HG03159 (cell line): ENCODE data around the gene DMBT1.

Source experiments
- ATAC-seq: cut with Tn5 transposase; IDR thresholded peaks from one replicate; pipeline ENCODE4 v1.9.1; 2021; ENCODE audit warnings: mild to moderate bottlenecking, moderate library complexity; ENCODE audit not compliant: unreplicated experiment

Gene DMBT1

DNA sequence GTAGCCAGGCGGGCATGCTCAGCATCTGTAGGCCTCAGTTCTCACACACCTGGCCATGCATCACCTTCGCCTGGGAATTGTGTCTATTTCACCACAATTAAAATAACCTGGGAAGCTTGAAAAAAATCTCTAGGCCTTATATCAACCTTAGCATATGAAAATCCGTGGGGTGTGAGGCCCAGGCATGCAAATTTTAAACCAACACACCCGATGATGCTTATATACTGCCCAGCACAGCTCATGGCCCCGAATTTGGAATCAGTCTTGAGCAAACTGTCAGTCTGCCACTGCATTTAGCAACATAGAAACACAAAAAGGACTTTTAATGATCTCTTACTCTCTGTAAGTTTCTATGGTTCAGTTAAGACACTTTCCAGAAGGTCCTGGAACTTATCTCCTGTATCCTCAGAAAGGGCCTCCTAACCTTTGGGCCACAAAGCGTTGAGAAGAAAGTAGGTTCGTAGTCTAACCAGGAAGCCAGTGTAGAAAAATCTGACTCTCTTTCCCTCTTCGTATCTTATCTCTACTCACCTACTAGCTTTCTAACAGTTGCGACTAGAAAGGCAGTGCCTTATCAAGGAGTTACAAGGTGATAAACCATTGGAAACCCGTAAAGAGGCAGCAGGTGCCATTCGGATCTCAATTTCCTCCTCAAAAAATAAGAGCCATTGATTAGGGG lies 12.0 kb upstream of the DMBT1 start:
- no peak for ATAC-seq

- no peak for ATAC-seq
Measured at GRCh38 chr10:122549636-122550035, 10.9 kb upstream of the DMBT1 start.

DNA sequence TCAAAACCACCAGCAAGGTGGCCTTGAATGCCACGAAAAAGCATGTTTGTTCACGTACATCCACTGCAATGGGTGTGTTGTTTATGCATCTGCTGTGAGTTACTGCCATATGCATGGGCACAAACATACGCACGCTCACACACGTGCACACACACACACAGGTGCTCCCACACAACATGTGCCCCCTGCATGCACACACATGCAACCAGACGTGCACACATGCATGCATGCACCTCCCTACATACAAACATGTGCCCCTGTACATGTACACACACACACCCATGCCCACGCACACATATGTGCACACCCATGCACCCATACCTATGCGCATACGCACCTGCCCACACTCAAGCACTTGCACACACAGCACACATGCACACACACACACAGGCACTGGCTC lies 10.1 kb upstream of the DMBT1 start:
- ATAC-seq = no peak

DNA sequence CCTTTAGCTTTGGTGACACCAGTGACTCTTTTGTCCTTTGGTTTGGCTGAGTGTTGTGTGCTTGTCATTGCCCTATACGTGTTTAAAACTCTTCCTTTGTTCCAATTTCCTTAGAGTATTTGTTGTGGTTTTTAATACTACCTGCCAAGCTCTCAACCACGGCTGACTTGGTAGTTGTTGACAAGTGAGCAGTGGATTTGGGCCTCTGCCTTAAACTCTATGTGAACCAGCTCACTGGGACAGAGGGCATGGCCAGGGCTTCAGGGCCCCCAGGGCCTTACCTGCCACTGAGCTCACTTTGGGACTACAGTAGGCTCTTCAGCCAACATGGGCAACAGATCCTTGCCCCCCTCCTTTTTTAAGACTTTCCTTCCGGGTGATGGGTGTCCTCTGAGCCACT lies 9.6 kb upstream of the DMBT1 start:
- ATAC-seq = no peak

GRCh38 chr10:122551450-122551849 lies 9.1 kb upstream of the DMBT1 start:
- no peak for ATAC-seq

DNA sequence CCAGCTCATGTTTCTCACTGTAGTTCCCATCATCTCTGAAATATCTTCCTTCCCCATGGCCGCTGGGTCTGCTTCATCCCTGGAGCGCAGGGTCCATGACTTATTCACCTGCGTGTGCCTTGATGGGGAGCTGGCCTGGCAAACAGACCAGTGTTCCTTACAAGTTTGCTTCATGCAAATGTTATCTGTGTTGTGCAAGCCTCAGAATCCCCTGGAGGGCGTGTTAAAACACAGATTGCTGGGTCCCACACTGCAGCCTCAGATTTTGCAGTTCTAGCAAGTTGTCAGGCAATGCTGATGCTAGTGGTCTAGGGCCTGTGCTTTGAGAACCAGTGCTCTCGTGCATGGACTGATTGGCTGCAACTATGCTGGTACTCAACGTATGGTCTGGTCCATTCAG lies 7.2 kb upstream of the DMBT1 start:
- ATAC-seq = no peak

DNA sequence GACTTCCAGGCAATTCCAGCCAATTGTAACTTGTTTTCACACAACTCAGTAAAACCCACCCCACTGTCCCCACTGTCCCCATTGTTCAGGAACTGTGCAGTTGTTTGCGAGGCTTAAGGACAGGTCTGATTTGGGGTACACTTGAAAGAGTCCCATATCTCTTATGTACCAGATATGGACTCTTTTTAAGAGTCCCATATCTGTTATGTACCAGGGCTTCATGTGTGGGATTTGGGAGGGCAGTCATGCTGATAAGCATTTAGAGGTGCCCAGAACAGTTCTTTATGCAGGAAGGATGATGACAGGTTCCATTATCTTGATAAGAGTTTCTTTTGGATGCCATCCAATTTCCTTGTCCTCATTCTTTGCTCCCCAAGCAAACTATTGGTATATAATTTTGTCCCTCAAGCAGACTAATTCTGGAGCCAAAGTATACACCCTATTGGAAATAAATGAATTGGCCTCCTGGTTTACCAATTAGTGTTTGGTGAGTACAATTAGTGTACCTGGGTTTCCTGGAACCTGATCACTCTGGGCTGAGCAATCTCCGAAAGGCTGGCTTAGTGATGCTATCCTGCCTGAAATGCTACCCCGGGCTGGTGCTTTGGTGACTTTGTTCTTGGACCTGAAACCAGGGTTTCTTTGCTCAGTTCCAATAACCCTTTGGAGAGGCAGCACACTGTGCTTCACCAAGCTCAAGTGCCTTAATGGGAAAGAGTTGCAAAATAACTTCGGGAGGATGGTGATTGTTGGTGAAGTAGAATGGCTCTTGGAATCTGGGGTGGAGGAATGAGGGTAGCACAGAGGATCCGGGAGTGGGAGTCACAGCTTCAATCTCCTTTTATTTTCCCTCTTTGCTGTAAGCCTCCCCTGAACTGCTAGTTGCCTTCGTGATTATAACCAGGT lies 6.2 kb upstream of the DMBT1 start:
- ATAC-seq = no peak

DNA sequence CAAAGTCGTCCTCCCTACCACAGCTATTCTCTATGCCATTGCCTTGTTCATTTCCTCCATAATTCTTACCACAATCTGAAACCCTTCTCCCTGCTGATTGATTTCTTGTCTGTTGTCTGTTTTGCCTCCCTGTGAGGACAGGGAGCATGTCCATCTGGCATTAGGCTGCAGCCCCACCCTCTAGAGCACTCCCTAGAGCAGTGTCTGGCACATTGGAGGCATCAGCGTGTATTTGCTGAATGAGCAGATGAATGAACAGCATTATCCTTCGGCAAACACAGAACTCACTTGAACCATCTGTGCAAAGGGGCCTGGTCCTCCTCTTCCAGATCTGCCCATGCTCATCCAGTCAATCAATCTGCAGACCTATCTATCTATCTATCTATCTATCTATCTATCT lies 5.1 kb upstream of the DMBT1 start:
- no peak for ATAC-seq

DNA sequence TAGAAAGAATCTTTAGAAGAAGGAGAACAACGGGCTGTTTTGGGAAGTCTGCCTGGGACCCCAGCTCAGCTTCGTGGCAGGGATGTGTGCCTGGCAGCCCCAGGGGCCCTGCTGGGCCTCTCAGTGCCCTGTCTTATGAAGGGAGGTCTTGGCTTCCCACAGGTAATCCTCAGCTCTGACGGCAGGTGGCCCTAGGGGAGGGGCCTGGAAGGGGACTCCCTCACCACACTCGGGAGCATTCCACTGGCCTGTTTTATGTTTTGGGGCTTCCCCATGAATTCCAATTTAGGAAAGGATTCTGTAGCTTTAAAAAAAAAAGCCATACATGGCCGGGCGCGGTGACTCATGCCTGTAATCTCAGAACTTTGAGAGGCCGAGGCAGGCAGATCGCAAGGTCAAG lies 3.0 kb upstream of the DMBT1 start:
- ATAC-seq = no peak

GRCh38 chr10:122558452-122558851 lies 2.1 kb upstream of the DMBT1 start:
- ATAC-seq = no peak

DNA sequence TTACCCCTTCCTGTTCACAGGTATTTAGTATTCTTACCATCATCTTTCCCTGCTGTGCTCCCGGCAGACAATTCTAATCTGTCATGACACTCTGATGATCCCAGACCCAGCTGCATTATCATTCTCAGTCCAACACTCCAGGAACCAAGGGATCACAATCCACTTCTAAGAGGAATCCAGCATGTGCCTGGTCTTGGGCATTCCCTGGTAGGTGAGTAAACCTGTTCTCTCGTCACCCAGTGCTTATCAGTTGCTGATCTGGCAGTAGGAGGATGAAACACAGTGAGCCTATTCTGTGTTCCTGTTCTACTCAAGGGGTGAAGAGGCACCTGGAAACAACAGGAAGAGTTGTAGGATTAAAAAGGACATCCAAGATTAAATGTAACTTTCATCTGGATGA lies 1.3 kb upstream of the DMBT1 start:
- no peak for ATAC-seq

DNA sequence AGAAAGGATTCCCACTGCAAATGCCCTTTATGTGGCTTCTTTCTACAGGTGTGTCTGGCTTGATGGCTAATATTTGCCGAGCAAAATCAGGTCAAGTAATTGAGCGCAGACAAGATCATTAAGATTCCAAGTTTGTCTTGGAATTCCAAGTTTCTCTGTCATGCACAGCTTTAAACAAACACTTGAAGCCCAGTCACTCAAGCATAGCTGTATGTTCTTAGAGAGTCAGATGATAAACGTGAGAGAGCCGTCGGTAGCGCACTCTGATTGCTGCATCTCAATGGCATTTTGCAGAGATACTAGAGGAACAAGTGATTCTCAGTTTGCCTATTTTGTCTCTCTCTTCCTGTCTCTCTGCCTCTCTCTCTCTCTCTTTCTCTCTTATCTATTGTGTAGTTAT lies 658 bp downstream of the DMBT1 start:
- no peak for ATAC-seq

DNA sequence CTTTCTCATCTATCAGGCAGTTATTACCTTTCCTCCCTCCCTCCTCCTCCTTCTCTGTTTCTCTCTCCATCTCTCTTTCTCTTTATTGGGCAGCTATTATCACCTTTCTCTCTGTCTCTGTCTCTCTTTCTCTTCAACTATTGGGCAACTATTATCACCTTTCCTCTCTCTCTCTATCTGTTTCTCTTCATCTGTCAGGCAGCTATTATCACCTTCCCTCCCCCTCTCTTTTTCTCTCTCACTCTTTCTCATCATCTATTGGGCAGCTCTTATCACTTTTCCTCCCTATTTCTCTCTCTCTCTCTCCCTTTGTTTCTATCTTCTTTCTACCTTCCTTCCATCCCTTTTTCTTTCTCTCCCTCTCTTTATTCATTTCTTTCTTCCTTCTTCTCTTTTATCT lies 1.2 kb downstream of the DMBT1 start:
- ATAC-seq = no peak

DNA sequence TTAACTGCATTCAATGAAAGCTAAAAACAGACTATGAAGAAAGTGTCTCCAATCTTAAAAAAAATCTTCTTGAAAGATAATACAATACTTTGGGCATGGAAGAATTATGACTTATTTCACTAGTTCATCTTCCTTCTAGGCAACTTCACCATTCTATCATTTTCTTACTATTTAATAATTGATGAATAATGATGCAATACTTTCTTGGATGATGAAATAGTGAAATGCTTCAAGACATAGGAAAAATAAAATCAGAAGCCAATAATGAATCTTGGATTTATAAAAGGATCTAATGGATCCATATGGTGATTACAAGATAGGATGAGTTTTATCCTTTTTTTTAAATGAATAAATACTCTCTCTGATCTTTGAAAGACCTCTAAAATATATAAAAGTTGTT lies 4.4 kb downstream of the DMBT1 start:
- no peak for ATAC-seq

- ATAC-seq = no peak
Measured at GRCh38 chr10:122565766-122566206, 5.2 kb downstream of the DMBT1 start.

DNA sequence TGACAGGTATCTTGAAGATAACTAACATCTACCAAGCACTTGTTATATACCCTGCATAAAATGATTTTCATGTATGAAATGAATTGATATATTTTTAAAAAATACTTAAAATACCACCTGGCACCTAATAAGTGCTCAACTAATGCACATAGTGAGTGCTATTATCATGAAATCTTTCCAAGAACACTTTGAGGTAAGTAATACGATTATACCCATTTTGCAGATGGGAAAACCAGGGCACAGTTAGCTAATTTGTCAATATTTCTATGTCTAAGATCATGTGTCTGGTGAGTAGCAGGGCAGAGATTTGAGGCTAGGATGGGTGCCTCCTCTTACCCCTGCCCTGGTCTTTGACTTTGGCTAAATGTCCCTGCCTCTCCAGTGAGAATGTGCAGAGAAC lies 6.1 kb downstream of the DMBT1 start:
- no peak for ATAC-seq

GRCh38 chr10:122567056-122567660 lies 6.6 kb downstream of the DMBT1 start:
- ATAC-seq = no peak

DNA sequence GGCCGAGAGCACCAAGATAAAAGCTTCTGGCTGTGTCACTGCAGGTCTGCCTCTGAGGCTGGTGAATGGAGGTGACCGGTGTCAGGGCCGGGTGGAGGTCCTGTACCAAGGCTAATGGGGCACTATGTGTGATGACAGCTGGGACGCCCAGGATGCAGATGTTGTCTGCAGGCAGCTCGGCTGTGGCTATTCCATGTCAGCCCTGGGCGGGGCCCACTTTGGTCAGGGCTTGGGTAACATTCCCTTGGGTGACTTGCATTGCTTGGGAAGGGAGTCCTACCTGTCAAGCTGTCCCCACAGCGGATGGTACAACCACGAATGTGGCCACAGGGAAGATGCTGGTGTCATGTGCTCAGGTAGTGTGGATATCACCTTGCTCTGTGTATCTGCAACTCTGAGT lies 8.0 kb downstream of the DMBT1 start:
- ATAC-seq = no peak

DNA sequence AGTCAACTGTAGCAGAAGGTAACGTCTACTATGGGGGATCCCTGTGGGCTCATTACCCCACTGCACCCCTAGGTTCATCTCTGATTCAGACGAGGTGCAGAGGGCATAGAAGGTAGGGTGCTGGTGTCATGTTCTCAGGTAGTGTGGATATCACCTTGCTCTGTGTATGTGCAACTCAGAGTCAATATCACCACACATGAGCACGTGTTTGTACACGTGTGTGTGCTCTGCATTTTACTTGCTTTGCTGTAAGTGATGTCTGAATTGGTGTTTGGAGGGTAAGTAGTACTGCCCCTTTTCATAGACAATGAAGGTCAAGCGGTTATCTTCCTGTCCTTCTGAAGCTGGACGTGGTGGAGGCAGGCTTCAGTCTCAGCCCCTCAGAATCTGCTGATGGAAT lies 10.4 kb downstream of the DMBT1 start:
- ATAC-seq = no peak

DNA sequence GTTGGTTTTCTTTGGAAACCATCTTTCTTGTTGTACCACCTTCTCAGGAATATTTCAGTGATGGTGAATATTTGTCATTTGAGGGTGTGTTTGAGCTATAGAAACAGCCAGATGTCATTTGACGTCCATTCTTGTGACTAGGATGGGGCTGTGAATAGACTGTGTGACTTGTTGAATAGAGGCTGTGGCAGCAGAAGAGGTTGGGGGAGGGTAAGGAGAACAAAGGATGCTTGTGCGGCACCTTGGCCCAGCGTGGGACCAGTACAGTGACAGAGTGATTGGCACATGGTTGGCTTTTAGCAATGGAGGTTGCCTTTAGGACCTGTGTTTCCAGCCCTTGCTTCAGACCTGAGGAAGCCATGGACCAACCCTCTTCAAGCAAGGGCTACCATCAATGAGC lies 11.3 kb downstream of the DMBT1 start:
- ATAC-seq = no peak

- no peak for ATAC-seq
Measured at GRCh38 chr10:122575776-122576175, 15.2 kb downstream of the DMBT1 start.

DNA sequence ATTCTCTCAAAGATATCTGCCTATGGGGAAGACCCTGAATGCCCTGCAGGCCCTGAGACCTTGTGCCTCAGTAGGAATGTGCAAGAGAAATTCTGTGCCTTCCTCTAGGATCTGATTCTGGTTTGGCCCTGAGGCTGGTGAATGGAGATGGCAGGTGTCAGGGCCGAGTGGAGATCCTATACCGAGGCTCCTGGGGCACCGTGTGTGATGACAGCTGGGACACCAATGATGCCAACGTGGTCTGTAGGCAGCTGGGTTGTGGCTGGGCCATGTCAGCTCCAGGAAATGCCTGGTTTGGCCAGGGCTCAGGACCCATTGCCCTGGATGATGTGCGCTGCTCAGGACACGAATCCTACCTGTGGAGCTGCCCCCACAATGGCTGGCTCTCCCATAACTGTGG lies 15.7 kb downstream of the DMBT1 start:
- no peak for ATAC-seq
